Peyer's patch (tissue), 4 donors: ENCODE data around the gene CFAP20DC. TPM values are rescaled to one million over a fixed set of nuclear protein-coding genes. Genes with fewer than 3 reads are reported as not detected.
"Not testable (repeated sequence)": the region's sequence is repeated elsewhere in the genome, so short reads cannot be mapped to it uniquely, and the experiment has no call there.

Experiments used
- DNase-seq, 3 donors: peaks; one replicate each; pipeline ENCODE4 v3.0.0-alpha.2; 2017 to 2019
- H3K27ac ChIP-seq, 4 donors: fragments of 200-600 bp; sonication (generic); one replicate each; pipeline ENCODE4 v1.5.1; 2016 to 2019
- H3K27me3 ChIP-seq, 2 donors: fragments of 200-600 bp; sonication (generic); one replicate each; pipeline ENCODE4 v1.5.1; 2019
- H3K36me3 ChIP-seq, 3 donors: fragments of 200-600 bp; sonication (generic); one replicate each; pipeline ENCODE4 v1.5.1; 2016 to 2019
- H3K4me1 ChIP-seq, 4 donors: fragments of 200-600 bp; sonication (generic); one replicate each; pipeline ENCODE4 v1.5.1; 2016 to 2019
- H3K4me3 ChIP-seq, 4 donors: fragments of 200-600 bp; sonication (generic); 1 replicate in 3 of 4; 2 replicates in 1 of 4; pipeline ENCODE4 v1.5.1; 2016 to 2019; ENCODE audit warnings: mild to moderate bottlenecking in 1 of 4
- H3K9me3 ChIP-seq, 4 donors: fragments of 200-600 bp; sonication (generic); one replicate each; pipeline ENCODE4 v1.5.1; 2016 to 2019; ENCODE audit warnings: mild to moderate bottlenecking in 1 of 4
- CTCF ChIP-seq, 6 experiments: fragments of 450-650 bp in 4 of 6; fragments of 200-600 bp in 2 of 6; sonication (generic) in 1 of 6; IDR thresholded peaks; one replicate each; pipeline ENCODE4 v1.5.1; 2017 to 2019; ENCODE audit warnings: antibody characterized with exemption in 6 of 6, mild to moderate bottlenecking in 3 of 6, moderate library complexity in 1 of 6
- POLR2A ChIP-seq, 2 donors: fragments of 450-650 bp; IDR thresholded peaks; one replicate each; pipeline ENCODE4 v1.5.1; 2017; ENCODE audit warnings: antibody characterized with exemption in 2 of 2, mild to moderate bottlenecking in 2 of 2, moderate library complexity in 2 of 2
- total RNA-seq, 4 donors: library from RNA; depleted of rRNA; stranded (reverse); fragments of >200 nt; gene quantifications; one replicate each; pipeline ENCODE4 v1.1.0, GENCODE V29; 2016

Gene CFAP20DC
- total RNA-seq, 4 donors from 2014 or later: not detected

GRCh38 chr3:58697561-58697960 lies 352.3 kb downstream of the CFAP20DC start:
- DNase-seq: no peak
- Histone ChIP-seq H3K4me3 (no peak overlapping the region), H3K36me3 (no peaks in the 10 kb centered on the region), H3K4me1 (peaks cover 0 to 33% (median 0%) of the 10 kb centered on the region in 4 donors), H3K27me3 (no peaks in the 10 kb centered on the region), H3K27ac (peak overlapping the region in 2 of 4 donors; percentile 73 to 77), H3K9me3 (no peaks in the 10 kb centered on the region)
- TF ChIP-seq POLR2A (IDR thresholded peaks at IDR 0.05): no peak
- no peak for TF ChIP-seq CTCF (IDR thresholded peaks at IDR 0.05)

GRCh38 chr3:58696813-58697212 lies 353.0 kb downstream of the CFAP20DC start:
- peak overlapping the region in 2 of 4 donors; percentile 73 to 77 for H3K27ac ChIP-seq

GRCh38 chr3:58696093-58696492 lies 353.7 kb downstream of the CFAP20DC start:
- Histone ChIP-seq H3K27ac (peak overlapping the region in 3 of 4 donors; percentile 40 to 77 (median 73)), H3K36me3 (no peaks in the 10 kb centered on the region), H3K4me3 (no peak overlapping the region), H3K27me3 (no peaks in the 10 kb centered on the region), H3K4me1 (peaks cover 0 to 33% (median 0%) of the 10 kb centered on the region in 4 donors), H3K9me3 (peaks cover 0 to 5% (median under 1%) of the 10 kb centered on the region in 4 donors)
- no peak for DNase-seq
- TF ChIP-seq CTCF (IDR thresholded peaks at IDR 0.05) (no peak), POLR2A (IDR thresholded peaks at IDR 0.05) (no peak)

More at GRCh38 chr3:58696813-58697212, 353.0 kb downstream of the CFAP20DC start:
- H3K27me3 ChIP-seq, DNase-seq, H3K9me3 ChIP-seq, H3K36me3 ChIP-seq, H3K4me3 ChIP-seq: not testable (repeated sequence)
- H3K4me1 ChIP-seq: peaks cover 0 to 33% (median 0%) of the 10 kb centered on the region in 4 donors

GRCh38 chr3:58695284-58695683 lies 354.5 kb downstream of the CFAP20DC start:
- not testable (repeated sequence) for H3K9me3 ChIP-seq, DNase-seq, H3K36me3 ChIP-seq, H3K4me3 ChIP-seq, H3K27me3 ChIP-seq
- H3K4me1 ChIP-seq: peaks cover 0 to 33% (median 0%) of the 10 kb centered on the region in 4 donors
- H3K27ac ChIP-seq: peak overlapping the region in 3 of 4 donors; percentile 40 to 77 (median 73)

GRCh38 chr3:58693940-58694850 lies 355.6 kb downstream of the CFAP20DC start:
- Histone ChIP-seq H3K4me1 (peaks cover 0 to 33% (median 0%) of the 10 kb centered on the region in 4 donors), H3K36me3 (no peaks in the 10 kb centered on the region), H3K9me3 (peaks cover 0 to 5% (median 2%) of the 10 kb centered on the region in 4 donors), H3K27me3 (no peaks in the 10 kb centered on the region), H3K27ac (peak overlapping the region in 1 of 4 donors; percentile 77), H3K4me3 (no peak overlapping the region)
- TF ChIP-seq POLR2A (IDR thresholded peaks at IDR 0.05) (no peak), CTCF (IDR thresholded peaks at IDR 0.05) (no peak)
- DNase-seq: no peak

- H3K27me3 ChIP-seq: no peaks in the 10 kb centered on the region
- TF ChIP-seq POLR2A (IDR thresholded peaks at IDR 0.05): no peak
- TF ChIP-seq CTCF (IDR thresholded peaks at IDR 0.05): no peak
- no peak for DNase-seq
- H3K4me1 ChIP-seq: peaks cover 0 to 47% (median 0%) of the 10 kb centered on the region in 4 donors
- H3K4me3 ChIP-seq: no peak overlapping the region
- peaks cover 0 to 5% (median 2%) of the 10 kb centered on the region in 4 donors for H3K9me3 ChIP-seq
- no peak overlapping the region for H3K27ac ChIP-seq
- H3K36me3 ChIP-seq: no peaks in the 10 kb centered on the region
Measured at GRCh38 chr3:58692484-58692883, 357.3 kb downstream of the CFAP20DC start.
